MM.1S (cell line): ENCODE measurements around the gene RREB1.
"Not testable (repeated sequence)": the region's sequence is repeated elsewhere in the genome, so short reads cannot be mapped to it uniquely, and the experiment has no call there.

Experiments used
- DNase-seq: peaks from one replicate; pipeline ENCODE4 v3.0.0-alpha.2; 2015
- H2AFZ ChIP-seq: fragments of 300-600 bp; sonication (generic); 2 replicates; pipeline ENCODE4 v1.6.0; 2016; ENCODE audit warnings: antibody characterized with exemption, low read length
- H3F3A ChIP-seq: fragments of 300-600 bp; sonication (generic); 2 replicates; pipeline ENCODE4 v1.6.1; 2016; ENCODE audit warnings: mild to moderate bottlenecking, antibody characterized with exemption, low read length, moderate library complexity, mixed read lengths; ENCODE audit not compliant: insufficient read depth
- H3K27ac ChIP-seq: fragments of 300-600 bp; sonication (generic); 2 replicates; pipeline ENCODE4 v1.5.1; 2016; ENCODE audit warnings: mild to moderate bottlenecking, low read length
- H3K27me3 ChIP-seq: fragments of 300-600 bp; sonication (generic); replicated peaks from 2 replicates; pipeline ENCODE4 v1.6.0; 2016; ENCODE audit warnings: low read length; ENCODE audit not compliant: insufficient read depth
- H3K36me3 ChIP-seq: fragments of 300-600 bp; sonication (generic); replicated peaks from 2 replicates; pipeline ENCODE4 v1.6.1; 2016; ENCODE audit warnings: mild to moderate bottlenecking, low read length, mixed read lengths; ENCODE audit not compliant: insufficient read depth
- H3K4me1 ChIP-seq: fragments of 300-600 bp; sonication (generic); 2 replicates; pipeline ENCODE4 v1.6.1; 2016; ENCODE audit warnings: low read length, mixed read lengths
- H3K4me2 ChIP-seq: fragments of 300-600 bp; sonication (generic); 2 replicates; pipeline ENCODE4 v1.6.0; 2016; ENCODE audit warnings: low read depth, low read length
- H3K4me3 ChIP-seq: fragments of 300-600 bp; sonication (generic); 2 replicates; pipeline ENCODE4 v1.5.1; 2016; ENCODE audit warnings: low read length, mixed read lengths
- H3K79me2 ChIP-seq: fragments of 300-600 bp; sonication (generic); 2 replicates; pipeline ENCODE4 v1.6.1; 2016; ENCODE audit warnings: mixed run types, low read length, mixed read lengths
- H3K9ac ChIP-seq: fragments of 300-600 bp; sonication (generic); 2 replicates; pipeline ENCODE4 v1.6.1; 2016; ENCODE audit warnings: low read length, mixed read lengths
- H3K9me2 ChIP-seq: fragments of 300-600 bp; sonication (generic); replicated peaks from 2 replicates; pipeline ENCODE4 v1.6.1; 2016; ENCODE audit warnings: mild to moderate bottlenecking, low read length, mixed read lengths; ENCODE audit not compliant: insufficient read depth
- H3K9me3 ChIP-seq: fragments of 300-600 bp; sonication (generic); replicated peaks from 2 replicates; pipeline ENCODE4 v1.6.1; 2016; ENCODE audit warnings: mild to moderate bottlenecking, low read length, mixed read lengths; ENCODE audit not compliant: insufficient read depth
- H4K20me1 ChIP-seq: fragments of 300-600 bp; sonication (generic); 2 replicates; pipeline ENCODE4 v1.6.1; 2016; ENCODE audit warnings: mild to moderate bottlenecking, low read length, moderate library complexity, mixed read lengths; ENCODE audit not compliant: insufficient read depth
- CTCF ChIP-seq: fragments of 300-600 bp; sonication (generic); IDR thresholded peaks from 2 replicates; pipeline ENCODE4 v1.5.1; 2016; ENCODE audit warnings: antibody characterized with exemption, low read length, mixed read lengths
- EZH2 ChIP-seq: fragments of 300-600 bp; sonication (generic); optimal IDR thresholded peaks from 2 replicates; pipeline ENCODE3; 2017; ENCODE audit warnings: low read depth, mild to moderate bottlenecking, antibody characterized with exemption, low read length, mixed read lengths
- EZH2phosphoT487 ChIP-seq: fragments of 300-600 bp; sonication (generic); IDR thresholded peaks from 2 replicates; pipeline ENCODE4 v1.6.1; 2018; ENCODE audit warnings: antibody characterized with exemption, low read length

RREB1 gene

GRCh38 chr6:7264686-7265384 lies 157.1 kb downstream of the RREB1 start:
- H3K9me2 ChIP-seq, result no peaks in the 10 kb centered on the region
- no peak overlapping the region for H3K4me2 ChIP-seq
- no peaks in the 10 kb centered on the region for H3F3A ChIP-seq
- TF ChIP-seq EZH2phosphoT487 (no peak), EZH2 (no peak), CTCF (no peak)
- no peak for DNase-seq
- H2AFZ ChIP-seq, result no peak overlapping the region
- no peaks in the 10 kb centered on the region for H4K20me1 ChIP-seq
- peaks cover 8% of the 10 kb centered on the region for H3K27me3 ChIP-seq
- H3K4me1 ChIP-seq, result no peaks in the 10 kb centered on the region
- H3K27ac ChIP-seq, result no peak overlapping the region
- no peak overlapping the region for H3K9ac ChIP-seq
- H3K9me3 ChIP-seq, result no peaks in the 10 kb centered on the region
- H3K79me2 ChIP-seq, result no peaks in the 10 kb centered on the region
- no peak overlapping the region for H3K4me3 ChIP-seq
- no peaks in the 10 kb centered on the region for H3K36me3 ChIP-seq

GRCh38 chr6:7265385-7265726 lies 157.6 kb downstream of the RREB1 start:
- H3K4me1 ChIP-seq, H3K9ac ChIP-seq, H2AFZ ChIP-seq: not testable (repeated sequence)

GRCh38 chr6:7267071-7267465 lies 159.3 kb downstream of the RREB1 start:
- no peak for TF ChIP-seq EZH2
- no peak for TF ChIP-seq EZH2phosphoT487
- TF ChIP-seq CTCF, result no peak
- no peak overlapping the region for H3K4me2 ChIP-seq
- H3K79me2 ChIP-seq, result no peaks in the 10 kb centered on the region
- no peaks in the 10 kb centered on the region for H4K20me1 ChIP-seq
- no peaks in the 10 kb centered on the region for H3K9me3 ChIP-seq
- no peaks in the 10 kb centered on the region for H3K27me3 ChIP-seq
- H3K27ac ChIP-seq, result no peak overlapping the region
- no peaks in the 10 kb centered on the region for H3K9me2 ChIP-seq
- H3F3A ChIP-seq, result no peaks in the 10 kb centered on the region
- H3K9ac ChIP-seq, result no peak overlapping the region
- H3K36me3 ChIP-seq, result no peaks in the 10 kb centered on the region
- H3K4me3 ChIP-seq, result no peak overlapping the region
- H2AFZ ChIP-seq, result no peak overlapping the region
- H3K4me1 ChIP-seq, result no peaks in the 10 kb centered on the region
- DNase-seq, result no peak

More at GRCh38 chr6:7265385-7265726, 157.6 kb downstream of the RREB1 start:
- not testable (repeated sequence) for H3K27me3 ChIP-seq, H3K79me2 ChIP-seq, DNase-seq, H4K20me1 ChIP-seq, H3K27ac ChIP-seq, H3K36me3 ChIP-seq, H3K9me2 ChIP-seq, H3K4me3 ChIP-seq, H3K9me3 ChIP-seq, H3K4me2 ChIP-seq, H3F3A ChIP-seq

GRCh38 chr6:7267466-7268091 lies 159.8 kb downstream of the RREB1 start:
- Histone ChIP-seq H3K9me3 (no peaks in the 10 kb centered on the region), H3K79me2 (no peaks in the 10 kb centered on the region), H3F3A (no peaks in the 10 kb centered on the region), H3K4me3 (no peak overlapping the region), H3K27me3 (no peaks in the 10 kb centered on the region), H3K9me2 (no peaks in the 10 kb centered on the region), H4K20me1 (no peaks in the 10 kb centered on the region), H3K36me3 (no peaks in the 10 kb centered on the region), H3K4me1 (no peaks in the 10 kb centered on the region), H2AFZ (no peak overlapping the region), H3K27ac (no peak overlapping the region), H3K4me2 (no peak overlapping the region), H3K9ac (no peak overlapping the region)
- DNase-seq, result no peak
- TF ChIP-seq CTCF (no peak), EZH2 (no peak), EZH2phosphoT487 (no peak)
